Karpas-422 (cell line): ENCODE results near the gene CNTN1. TPM values are rescaled to one million over a fixed set of nuclear protein-coding genes. Genes with fewer than 3 reads are reported as not detected.

ENCODE experiments used
- DNase-seq: peaks from one replicate; pipeline ENCODE4 v3.0.0-alpha.2; 2015
- H2AFZ ChIP-seq: fragments of 200-600 bp; sonication (generic); 2 replicates; pipeline ENCODE4 v1.6.1; 2014; ENCODE audit warnings: antibody characterized with exemption, low read length, mixed read lengths
- H3K27ac ChIP-seq: fragments of 200-600 bp; sonication (generic); 2 replicates; pipeline ENCODE4 v1.5.1; 2014; ENCODE audit warnings: mild to moderate bottlenecking, low read length, moderate library complexity
- H3K27me3 ChIP-seq: fragments of 200-600 bp; sonication (generic); 2 replicates; pipeline ENCODE4 v1.6.1; 2014; ENCODE audit warnings: low read length, mixed read lengths
- H3K36me3 ChIP-seq: fragments of 200-600 bp; sonication (generic); 2 replicates; pipeline ENCODE4 v1.6.1; 2014; ENCODE audit warnings: low read length, mixed read lengths; ENCODE audit not compliant: insufficient read depth
- H3K4me1 ChIP-seq: fragments of 200-600 bp; sonication (generic); 2 replicates; pipeline ENCODE4 v1.6.1; 2014; ENCODE audit warnings: mild to moderate bottlenecking, low read length, mixed read lengths
- H3K4me2 ChIP-seq: fragments of 200-600 bp; sonication (generic); 2 replicates; pipeline ENCODE4 v1.6.1; 2014; ENCODE audit warnings: low read length, low read depth, mild to moderate bottlenecking; ENCODE audit not compliant: poor library complexity, severe bottlenecking
- H3K4me3 ChIP-seq: fragments of 200-600 bp; sonication (generic); 2 replicates; pipeline ENCODE4 v1.5.1; 2014; ENCODE audit warnings: mild to moderate bottlenecking, antibody characterized with exemption, low read length, mixed read lengths
- H3K79me2 ChIP-seq: fragments of 200-600 bp; sonication (generic); 2 replicates; pipeline ENCODE4 v1.6.1; 2014; ENCODE audit warnings: mild to moderate bottlenecking, low read length, mixed read lengths
- H3K9ac ChIP-seq: fragments of 200-600 bp; sonication (generic); 2 replicates; pipeline ENCODE4 v1.6.0; 2014; ENCODE audit warnings: low read length
- H3K9me2 ChIP-seq: fragments of 200-600 bp; sonication (generic), shearing (Covaris generic); replicated peaks from 2 replicates; pipeline ENCODE4 v1.6.0; 2014; ENCODE audit warnings: mild to moderate bottlenecking, low read length, moderate library complexity; ENCODE audit not compliant: insufficient read depth
- H3K9me3 ChIP-seq: fragments of 300-700, 200-600 bp; sonication (generic); 2 replicates; pipeline ENCODE4 v1.6.1; 2014; ENCODE audit warnings: low read length, mixed read lengths
- H4K20me1 ChIP-seq: fragments of 200-600 bp; sonication (generic); 2 replicates; pipeline ENCODE4 v1.6.1; 2014; ENCODE audit warnings: mild to moderate bottlenecking, antibody characterized with exemption, low read length, low read depth; ENCODE audit not compliant: insufficient read depth
- total RNA-seq: library from RNA; depleted of rRNA; stranded (reverse); fragments of >200 nt; shearing (Covaris generic); gene quantifications from 2 replicates; pipeline ENCODE4 v1.2.3, GENCODE V29; 2014; ENCODE audit warnings: low replicate concordance

CNTN1 gene
- total RNA-seq, 1 experiment from 2014 or later: not detected

GRCh38 chr12:40752011-40752410 lies 59.8 kb downstream of the CNTN1 start:
- H2AFZ ChIP-seq: no peak overlapping the region
- H3K4me2 ChIP-seq: no peak overlapping the region
- H3K79me2 ChIP-seq: no peaks in the 10 kb centered on the region
- no peaks in the 10 kb centered on the region for H3K9me3 ChIP-seq
- H3K27me3 ChIP-seq: no peaks in the 10 kb centered on the region
- H3K9ac ChIP-seq: no peak overlapping the region
- H3K9me2 ChIP-seq: no peaks in the 10 kb centered on the region
- no peaks in the 10 kb centered on the region for H4K20me1 ChIP-seq
- no peak for DNase-seq
- H3K4me3 ChIP-seq: no peak overlapping the region
- no peaks in the 10 kb centered on the region for H3K4me1 ChIP-seq
- no peaks in the 10 kb centered on the region for H3K36me3 ChIP-seq
- H3K27ac ChIP-seq: no peak overlapping the region

GRCh38 chr12:40760821-40761220 lies 68.6 kb downstream of the CNTN1 start:
- no peaks in the 10 kb centered on the region for H3K4me1 ChIP-seq
- no peaks in the 10 kb centered on the region for H3K27me3 ChIP-seq
- H2AFZ ChIP-seq: no peak overlapping the region
- H3K79me2 ChIP-seq: no peaks in the 10 kb centered on the region
- H3K27ac ChIP-seq: no peak overlapping the region
- H3K36me3 ChIP-seq: no peaks in the 10 kb centered on the region
- no peaks in the 10 kb centered on the region for H3K9me2 ChIP-seq
- no peaks in the 10 kb centered on the region for H4K20me1 ChIP-seq
- no peaks in the 10 kb centered on the region for H3K9me3 ChIP-seq
- no peak for DNase-seq
- H3K9ac ChIP-seq: no peak overlapping the region
- H3K4me3 ChIP-seq: no peak overlapping the region
- no peak overlapping the region for H3K4me2 ChIP-seq

GRCh38 chr12:40762072-40762471 lies 69.8 kb downstream of the CNTN1 start:
- H2AFZ ChIP-seq: no peak overlapping the region
- H3K36me3 ChIP-seq: no peaks in the 10 kb centered on the region
- H3K27me3 ChIP-seq: no peaks in the 10 kb centered on the region
- H3K4me2 ChIP-seq: no peak overlapping the region
- no peak overlapping the region for H3K9ac ChIP-seq
- no peaks in the 10 kb centered on the region for H4K20me1 ChIP-seq
- no peaks in the 10 kb centered on the region for H3K9me2 ChIP-seq
- no peaks in the 10 kb centered on the region for H3K79me2 ChIP-seq
- no peaks in the 10 kb centered on the region for H3K9me3 ChIP-seq
- H3K4me1 ChIP-seq: no peaks in the 10 kb centered on the region
- no peak overlapping the region for H3K4me3 ChIP-seq
- no peak overlapping the region for H3K27ac ChIP-seq
- peak; percentile 61 for DNase-seq

DNA sequence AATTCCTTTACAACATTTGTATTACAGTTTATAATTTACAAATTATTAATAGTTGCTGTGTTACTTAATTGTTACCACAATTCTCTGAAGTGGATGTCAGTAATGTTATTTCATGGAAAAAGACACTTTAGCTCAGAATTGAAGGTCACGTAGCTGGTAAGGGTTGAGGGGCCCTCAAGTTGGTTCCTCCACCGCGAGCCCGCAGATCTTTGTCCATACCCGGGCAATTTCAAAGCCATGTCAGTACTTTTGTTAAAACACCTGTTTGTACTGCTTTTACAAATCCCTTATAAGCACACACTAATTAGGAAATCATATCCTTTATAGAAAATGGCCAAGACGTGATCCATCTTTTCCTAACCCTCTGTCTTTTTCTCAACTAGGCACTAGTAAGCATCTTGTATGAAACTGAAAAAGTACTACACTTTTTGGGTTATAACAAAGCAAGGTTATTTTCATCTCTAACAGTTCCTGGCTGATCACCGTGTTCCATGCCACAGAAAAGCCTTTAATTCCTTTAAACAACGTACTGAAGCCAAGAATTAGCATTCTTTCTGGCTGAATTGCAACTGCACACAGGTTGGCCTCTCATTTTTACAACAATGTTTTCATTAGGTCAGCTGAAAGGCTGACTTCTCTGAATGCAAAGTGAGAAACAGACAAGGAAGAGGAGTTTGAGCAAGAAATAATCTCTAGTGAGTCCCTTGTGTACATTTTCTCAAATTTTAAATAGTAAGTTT lies 76.1 kb downstream of the CNTN1 start:
- Histone ChIP-seq H3K27ac (no peak overlapping the region), H3K4me3 (no peak overlapping the region), H3K9me2 (no peaks in the 10 kb centered on the region), H2AFZ (no peak overlapping the region), H3K9me3 (no peaks in the 10 kb centered on the region), H4K20me1 (no peaks in the 10 kb centered on the region), H3K9ac (no peak overlapping the region), H3K27me3 (no peaks in the 10 kb centered on the region), H3K79me2 (no peaks in the 10 kb centered on the region), H3K4me1 (no peaks in the 10 kb centered on the region), H3K4me2 (no peak overlapping the region), H3K36me3 (no peaks in the 10 kb centered on the region)
- DNase-seq: no peak

- Histone ChIP-seq H3K79me2 (no peaks in the 10 kb centered on the region), H3K27ac (no peak overlapping the region), H3K36me3 (no peaks in the 10 kb centered on the region), H3K4me3 (no peak overlapping the region), H3K9me3 (no peaks in the 10 kb centered on the region), H4K20me1 (no peaks in the 10 kb centered on the region), H2AFZ (no peak overlapping the region), H3K4me2 (no peak overlapping the region), H3K27me3 (no peaks in the 10 kb centered on the region), H3K9ac (no peak overlapping the region), H3K9me2 (no peaks in the 10 kb centered on the region), H3K4me1 (no peaks in the 10 kb centered on the region)
- no peak for DNase-seq
Measured at GRCh38 chr12:40769846-40770245, 77.6 kb downstream of the CNTN1 start.

DNA sequence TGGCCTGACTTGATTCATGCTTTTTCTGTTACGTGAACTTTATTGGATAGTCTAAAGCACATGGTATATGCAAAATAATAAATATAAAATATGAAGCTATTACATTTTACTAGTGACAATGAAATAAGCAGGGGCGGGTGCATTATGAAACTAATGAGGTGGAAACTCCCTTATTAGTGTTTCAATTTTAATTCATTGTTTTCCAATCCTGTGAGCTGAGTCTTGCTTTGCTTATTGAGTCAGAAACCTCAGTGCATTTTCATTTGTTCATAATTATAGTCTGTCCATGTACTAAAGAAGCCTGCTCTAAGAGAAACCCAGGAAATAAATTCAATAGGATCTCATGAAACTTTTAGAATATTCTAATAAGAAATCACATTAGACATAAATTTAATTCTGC lies 78.5 kb downstream of the CNTN1 start:
- no peak for DNase-seq
- Histone ChIP-seq H3K79me2 (no peaks in the 10 kb centered on the region), H3K4me2 (no peak overlapping the region), H3K4me3 (no peak overlapping the region), H3K9me3 (no peaks in the 10 kb centered on the region), H2AFZ (no peak overlapping the region), H3K27me3 (no peaks in the 10 kb centered on the region), H3K9me2 (no peaks in the 10 kb centered on the region), H4K20me1 (no peaks in the 10 kb centered on the region), H3K4me1 (no peaks in the 10 kb centered on the region), H3K27ac (no peak overlapping the region), H3K9ac (no peak overlapping the region), H3K36me3 (no peaks in the 10 kb centered on the region)

- no peaks in the 10 kb centered on the region for H3K36me3 ChIP-seq
- H3K4me3 ChIP-seq: no peak overlapping the region
- H3K9ac ChIP-seq: no peak overlapping the region
- no peaks in the 10 kb centered on the region for H4K20me1 ChIP-seq
- no peak for DNase-seq
- H3K4me1 ChIP-seq: no peaks in the 10 kb centered on the region
- no peak overlapping the region for H2AFZ ChIP-seq
- no peak overlapping the region for H3K4me2 ChIP-seq
- no peak overlapping the region for H3K27ac ChIP-seq
- H3K79me2 ChIP-seq: no peaks in the 10 kb centered on the region
- H3K9me3 ChIP-seq: no peaks in the 10 kb centered on the region
- H3K27me3 ChIP-seq: no peaks in the 10 kb centered on the region
- no peaks in the 10 kb centered on the region for H3K9me2 ChIP-seq
Measured at GRCh38 chr12:40775661-40776060, 83.4 kb downstream of the CNTN1 start.

DNA sequence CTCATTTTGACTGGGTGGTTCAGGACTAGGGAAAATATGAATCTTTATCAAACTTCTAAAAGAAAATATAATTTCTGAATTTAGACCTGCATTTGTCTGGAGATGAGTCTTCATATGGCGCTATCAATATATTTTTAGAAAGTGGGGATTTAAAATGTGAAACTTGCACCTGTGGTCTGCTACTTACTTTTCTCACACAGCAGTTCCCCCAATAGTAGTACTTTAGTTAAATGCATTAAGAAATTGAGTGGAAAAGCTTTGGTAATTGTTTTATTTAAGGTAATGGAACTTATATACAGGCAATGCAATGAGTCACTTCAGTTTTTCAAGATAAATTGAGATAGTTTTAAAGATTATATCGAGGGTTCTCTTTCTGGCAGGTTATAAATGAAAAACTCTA lies 91.9 kb downstream of the CNTN1 start:
- Histone ChIP-seq H3K79me2 (no peaks in the 10 kb centered on the region), H3K4me1 (no peaks in the 10 kb centered on the region), H3K9me3 (no peaks in the 10 kb centered on the region), H2AFZ (no peak overlapping the region), H4K20me1 (no peaks in the 10 kb centered on the region), H3K27ac (no peak overlapping the region), H3K9me2 (no peaks in the 10 kb centered on the region), H3K4me2 (no peak overlapping the region), H3K27me3 (no peaks in the 10 kb centered on the region), H3K36me3 (no peaks in the 10 kb centered on the region), H3K9ac (no peak overlapping the region), H3K4me3 (no peak overlapping the region)
- no peak for DNase-seq
